Measurements from ENCODE around the gene F12.

F12 gene

GRCh38 chr5:177435847-177436536 lies 26.6 kb upstream of the F12 start:
- TF ChIP-seq, protein P1, sequence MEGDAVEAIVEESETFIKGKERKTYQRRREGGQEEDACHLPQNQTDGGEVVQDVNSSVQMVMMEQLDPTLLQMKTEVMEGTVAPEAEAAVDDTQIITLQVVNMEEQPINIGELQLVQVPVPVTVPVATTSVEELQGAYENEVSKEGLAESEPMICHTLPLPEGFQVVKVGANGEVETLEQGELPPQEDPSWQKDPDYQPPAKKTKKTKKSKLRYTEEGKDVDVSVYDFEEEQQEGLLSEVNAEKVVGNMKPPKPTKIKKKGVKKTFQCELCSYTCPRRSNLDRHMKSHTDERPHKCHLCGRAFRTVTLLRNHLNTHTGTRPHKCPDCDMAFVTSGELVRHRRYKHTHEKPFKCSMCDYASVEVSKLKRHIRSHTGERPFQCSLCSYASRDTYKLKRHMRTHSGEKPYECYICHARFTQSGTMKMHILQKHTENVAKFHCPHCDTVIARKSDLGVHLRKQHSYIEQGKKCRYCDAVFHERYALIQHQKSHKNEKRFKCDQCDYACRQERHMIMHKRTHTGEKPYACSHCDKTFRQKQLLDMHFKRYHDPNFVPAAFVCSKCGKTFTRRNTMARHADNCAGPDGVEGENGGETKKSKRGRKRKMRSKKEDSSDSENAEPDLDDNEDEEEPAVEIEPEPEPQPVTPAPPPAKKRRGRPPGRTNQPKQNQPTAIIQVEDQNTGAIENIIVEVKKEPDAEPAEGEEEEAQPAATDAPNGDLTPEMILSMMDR (IDR thresholded peaks at IDR 0.05; ENCODE audit: low read depth, low read length): no peak
- in situ Hi-C loops (cut with HindIII; ENCODE audit: low sequenced_read_pairs): no loop called here
- no peak overlapping the region for H3K4me3 ChIP-seq (ENCODE audit: low read depth, low read length)
- no peak for DNase-seq (ENCODE audit: low read depth, low spot score)

GRCh38 chr5:177434942-177435738 lies 25.8 kb upstream of the F12 start:
- in situ Hi-C loops (cut with HindIII; ENCODE audit: low sequenced_read_pairs): no loop called here
- TF ChIP-seq, protein P1 (IDR thresholded peaks at IDR 0.05; ENCODE audit: low read depth, low read length): no peak
- no peak for DNase-seq (ENCODE audit: low read depth, low spot score)
- no peak overlapping the region for H3K4me3 ChIP-seq (ENCODE audit: low read depth, low read length)

DNA sequence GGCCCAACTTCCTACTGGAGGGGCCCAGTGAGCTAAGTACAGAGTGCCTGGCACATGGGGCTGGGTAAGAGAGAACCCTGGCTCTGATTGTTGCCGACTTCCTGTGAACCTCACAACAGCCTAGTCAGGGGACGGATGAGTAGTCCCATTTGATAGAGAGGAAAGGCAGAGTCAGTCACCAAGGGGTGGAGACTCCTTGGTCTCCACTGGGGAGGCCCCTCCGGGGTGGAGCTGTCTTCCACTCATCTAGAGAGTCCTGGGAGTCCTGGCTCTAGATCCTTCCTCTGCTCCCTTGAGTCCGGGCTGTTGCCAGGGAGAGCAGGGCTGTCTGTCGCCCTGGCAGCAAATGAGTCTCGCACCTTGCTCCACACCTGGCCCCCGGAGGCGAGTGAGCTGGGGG lies 25.1 kb upstream of the F12 start:
- DNase-seq (ENCODE audit: low read depth, low spot score): no peak
- in situ Hi-C loops (cut with HindIII; ENCODE audit: low sequenced_read_pairs): no loop called here
- H3K4me3 ChIP-seq (ENCODE audit: low read depth, low read length): no peak overlapping the region
- TF ChIP-seq, protein P1 (IDR thresholded peaks at IDR 0.05; ENCODE audit: low read depth, low read length): no peak

- TF ChIP-seq, protein P1 (IDR thresholded peaks at IDR 0.05; ENCODE audit: low read depth, low read length): no peak
- in situ Hi-C loops (cut with HindIII; ENCODE audit: low sequenced_read_pairs): no loop called here
- DNase-seq (ENCODE audit: low read depth, low spot score): no peak
- H3K4me3 ChIP-seq (ENCODE audit: low read depth, low read length): no peak overlapping the region
Observed at GRCh38 chr5:177433658-177434217, 24.4 kb upstream of the F12 start.

DNA sequence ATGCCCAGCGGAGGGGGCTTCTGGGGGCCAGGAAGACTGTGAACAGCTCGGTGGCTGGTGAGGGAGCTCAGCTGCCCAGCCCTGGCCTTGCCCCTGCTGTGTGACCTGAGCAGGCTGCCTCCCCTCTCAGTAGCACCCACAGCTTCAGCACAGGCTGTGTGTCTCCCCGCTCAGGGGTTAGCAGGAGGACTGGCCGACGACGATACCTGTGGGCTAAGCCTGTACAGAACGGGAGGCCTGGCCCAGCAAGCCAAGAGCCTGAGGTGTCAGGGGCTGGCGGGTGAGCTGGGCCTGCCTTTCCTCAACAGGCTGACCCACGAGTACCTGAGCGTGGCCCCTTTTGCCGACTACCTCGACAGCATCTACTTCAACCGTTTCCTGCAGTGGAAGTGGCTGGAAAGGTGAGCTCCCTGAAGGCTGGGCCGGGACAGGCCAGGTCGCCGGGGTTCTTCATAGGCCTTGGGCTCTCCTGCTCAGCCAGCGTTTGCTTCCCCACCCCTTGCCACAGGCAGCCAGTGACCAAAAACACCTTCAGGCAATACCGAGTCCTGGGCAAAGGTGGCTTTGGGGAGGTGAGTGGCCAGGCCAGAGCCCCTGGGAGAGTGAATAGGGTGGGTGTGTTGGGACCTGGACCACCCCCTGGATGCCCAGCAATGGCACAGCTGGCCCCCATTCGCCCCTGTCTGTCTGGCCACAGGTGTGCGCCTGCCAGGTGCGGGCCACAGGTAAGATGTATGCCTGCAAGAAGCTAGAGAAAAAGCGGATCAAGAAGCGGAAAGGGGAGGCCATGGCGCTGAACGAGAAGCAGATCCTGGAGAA lies 23.7 kb upstream of the F12 start:
- no peak for DNase-seq (ENCODE audit: low read depth, low spot score)
- TF ChIP-seq, protein P1 (IDR thresholded peaks at IDR 0.05; ENCODE audit: low read depth, low read length): no peak
- no peak overlapping the region for H3K4me3 ChIP-seq (ENCODE audit: low read depth, low read length)
- in situ Hi-C loops (cut with HindIII; ENCODE audit: low sequenced_read_pairs): no loop called here
